ENCODE data around the gene LRP1B. TPM values are rescaled to one million over a fixed set of nuclear protein-coding genes. Genes with fewer than 3 reads are reported as not detected.

The LRP1B gene
- total and polyA plus RNA-seq, 2 donors (not counting 1 experiment from before 2014, with no cell fraction given): not detected

DNA sequence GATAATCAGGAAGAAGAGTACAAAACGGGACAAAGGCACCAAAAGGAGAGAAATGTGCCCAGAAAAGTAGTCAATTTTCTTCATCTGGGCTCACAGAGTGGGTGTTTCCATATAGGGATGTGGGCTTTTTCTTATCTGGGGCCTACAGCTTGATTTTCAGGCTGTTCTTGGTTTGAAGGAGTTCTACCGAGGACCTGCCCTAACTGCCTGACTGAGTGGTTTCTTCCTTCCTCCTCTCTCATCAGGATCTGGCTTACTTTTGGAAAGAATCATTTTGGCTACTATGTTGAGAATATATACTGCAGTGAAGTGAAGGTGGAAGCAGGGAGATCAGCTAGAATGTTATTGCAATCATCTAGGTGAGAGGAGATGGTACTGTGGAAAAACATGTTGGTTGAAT lies 316.7 kb downstream of the LRP1B start:
- ATAC-seq (ENCODE audit: low read depth): no peak
- Histone ChIP-seq H4K20me1 (ENCODE audit: control insufficient read depth, insufficient read depth, low read length, poor library complexity, severe bottlenecking) (no peaks in the 10 kb centered on the region), H3K79me2 (ENCODE audit: control insufficient read depth, insufficient read depth, low read length) (no peaks in the 10 kb centered on the region), H3K36me3 (replicated peaks in 1 of 2; ENCODE audit: control extremely low read depth in 1 of 2, control insufficient read depth in 1 of 2, extremely low read depth in 1 of 2, insufficient read depth in 2 of 2, low read length in 1 of 2) (no peaks in the 10 kb centered on the region), H3K27ac (ENCODE audit: low read length in 2 of 2) (no peak overlapping the region), H3K4me3 (ENCODE audit: control extremely low read depth in 1 of 5, extremely low read depth in 1 of 5, insufficient read depth in 1 of 5, low read depth in 2 of 5, low read length in 4 of 5) (no peak overlapping the region), H3K4me2 (replicated peaks; ENCODE audit: low read depth, low read length, poor library complexity, severe bottlenecking) (no peak overlapping the region), H3K9me3 (ENCODE audit: control extremely low read depth in 1 of 3, control insufficient read depth in 2 of 3, insufficient read depth in 1 of 3, low read length in 2 of 3) (no peaks in the 10 kb centered on the region), H3K27me3 (replicated peaks in 1 of 4; ENCODE audit: control extremely low read depth in 1 of 4, control insufficient read depth in 3 of 4, insufficient read depth in 4 of 4, low read length in 3 of 4) (no peaks in the 10 kb centered on the region), H3K4me1 (ENCODE audit: control insufficient read depth in 2 of 2, insufficient read depth in 2 of 2, low read length in 2 of 2) (no peaks in the 10 kb centered on the region), H2AFZ (ENCODE audit: insufficient read depth, low read depth, low read length, poor library complexity, severe bottlenecking) (no peak overlapping the region), H3K9ac (ENCODE audit: low read length) (no peak overlapping the region)
- Mint-ChIP-seq H3K27ac (no peak overlapping the region), H3K9me3 (ENCODE audit: insufficient read depth) (peaks cover 7% of the 10 kb centered on the region), H3K4me1 (no peaks in the 10 kb centered on the region), H3K4me3 (no peak overlapping the region), H3K27me3 (no peaks in the 10 kb centered on the region)
- CTCF ChIA-PET: no interaction called here
- 67% methylated on average over 1 of the region's 2 CpGs for WGBS (ENCODE audit: insufficient coverage)
- DNase-seq: no peak
- intact Hi-C loops (cut with micrococcal nuclease): no loop called here
- POLR2A ChIA-PET: no interaction called here
- TF ChIP-seq, protein P1, sequence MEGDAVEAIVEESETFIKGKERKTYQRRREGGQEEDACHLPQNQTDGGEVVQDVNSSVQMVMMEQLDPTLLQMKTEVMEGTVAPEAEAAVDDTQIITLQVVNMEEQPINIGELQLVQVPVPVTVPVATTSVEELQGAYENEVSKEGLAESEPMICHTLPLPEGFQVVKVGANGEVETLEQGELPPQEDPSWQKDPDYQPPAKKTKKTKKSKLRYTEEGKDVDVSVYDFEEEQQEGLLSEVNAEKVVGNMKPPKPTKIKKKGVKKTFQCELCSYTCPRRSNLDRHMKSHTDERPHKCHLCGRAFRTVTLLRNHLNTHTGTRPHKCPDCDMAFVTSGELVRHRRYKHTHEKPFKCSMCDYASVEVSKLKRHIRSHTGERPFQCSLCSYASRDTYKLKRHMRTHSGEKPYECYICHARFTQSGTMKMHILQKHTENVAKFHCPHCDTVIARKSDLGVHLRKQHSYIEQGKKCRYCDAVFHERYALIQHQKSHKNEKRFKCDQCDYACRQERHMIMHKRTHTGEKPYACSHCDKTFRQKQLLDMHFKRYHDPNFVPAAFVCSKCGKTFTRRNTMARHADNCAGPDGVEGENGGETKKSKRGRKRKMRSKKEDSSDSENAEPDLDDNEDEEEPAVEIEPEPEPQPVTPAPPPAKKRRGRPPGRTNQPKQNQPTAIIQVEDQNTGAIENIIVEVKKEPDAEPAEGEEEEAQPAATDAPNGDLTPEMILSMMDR (IDR thresholded peaks at IDR 0.05): no peak
- no peak for TF ChIP-seq EZH2 (IDR thresholded peaks at IDR 0.05; ENCODE audit: borderline replicate concordance, insufficient read depth, low read depth, low read length, poor library complexity, severe bottlenecking)

DNA sequence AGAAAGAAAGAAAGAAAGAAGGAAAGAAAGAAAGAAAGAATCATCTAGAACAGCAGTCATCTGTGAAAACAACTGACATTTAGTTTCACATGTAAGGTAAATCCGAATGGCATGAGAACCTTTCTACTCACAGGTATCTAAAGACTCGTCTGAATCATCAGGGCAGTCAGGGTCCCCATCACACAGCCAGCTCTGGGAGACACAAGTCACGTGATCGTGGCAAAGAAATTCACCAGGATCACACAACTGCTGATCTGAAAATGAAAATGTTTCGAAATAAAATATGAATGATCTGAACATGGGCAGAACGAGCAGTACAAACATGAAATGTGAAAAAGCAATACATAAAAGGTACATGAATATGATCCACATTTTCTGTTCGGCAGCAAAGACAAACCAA lies 320.7 kb downstream of the LRP1B start:
- Histone ChIP-seq H3K36me3 (replicated peaks in 1 of 2; ENCODE audit: control extremely low read depth in 1 of 2, control insufficient read depth in 1 of 2, extremely low read depth in 1 of 2, insufficient read depth in 2 of 2, low read length in 1 of 2) (no peaks in the 10 kb centered on the region), H3K27me3 (replicated peaks in 1 of 4; ENCODE audit: control extremely low read depth in 1 of 4, control insufficient read depth in 3 of 4, insufficient read depth in 4 of 4, low read length in 3 of 4) (no peaks in the 10 kb centered on the region), H3K9ac (ENCODE audit: low read length) (no peak overlapping the region), H3K9me3 (ENCODE audit: control extremely low read depth in 1 of 3, control insufficient read depth in 2 of 3, insufficient read depth in 1 of 3, low read length in 2 of 3) (no peaks in the 10 kb centered on the region), H3K79me2 (ENCODE audit: control insufficient read depth, insufficient read depth, low read length) (no peaks in the 10 kb centered on the region), H3K4me1 (ENCODE audit: control insufficient read depth in 2 of 2, insufficient read depth in 2 of 2, low read length in 2 of 2) (no peaks in the 10 kb centered on the region), H2AFZ (ENCODE audit: insufficient read depth, low read depth, low read length, poor library complexity, severe bottlenecking) (no peak overlapping the region), H3K27ac (ENCODE audit: low read length in 2 of 2) (no peak overlapping the region), H4K20me1 (ENCODE audit: control insufficient read depth, insufficient read depth, low read length, poor library complexity, severe bottlenecking) (no peaks in the 10 kb centered on the region), H3K4me3 (ENCODE audit: control extremely low read depth in 1 of 5, extremely low read depth in 1 of 5, insufficient read depth in 1 of 5, low read depth in 2 of 5, low read length in 4 of 5) (no peak overlapping the region), H3K4me2 (replicated peaks; ENCODE audit: low read depth, low read length, poor library complexity, severe bottlenecking) (no peak overlapping the region)
- H3K4me3 Mint-ChIP-seq: no peak overlapping the region
- no peaks in the 10 kb centered on the region for H3K4me1 Mint-ChIP-seq
- H3K9me3 Mint-ChIP-seq (ENCODE audit: insufficient read depth): peaks cover 7% of the 10 kb centered on the region
- ATAC-seq (ENCODE audit: low read depth): no peak
- intact Hi-C loops (cut with micrococcal nuclease): no loop called here
- no peaks in the 10 kb centered on the region for H3K27me3 Mint-ChIP-seq
- no peak for DNase-seq
- ChIA-PET CTCF (no interaction called here), POLR2A (no interaction called here)
- 68% methylated on average over 4 of the region's 7 CpGs for WGBS (ENCODE audit: insufficient coverage)
- TF ChIP-seq, protein P1 (IDR thresholded peaks at IDR 0.05): no peak
- no peak for TF ChIP-seq EZH2 (IDR thresholded peaks at IDR 0.05; ENCODE audit: borderline replicate concordance, insufficient read depth, low read depth, low read length, poor library complexity, severe bottlenecking)
- no peak overlapping the region for H3K27ac Mint-ChIP-seq
